KG1 (cell line): ENCODE results near the gene COL1A2.
A peak's percentile ranks its signal among the peaks of the same experiment; 100 is the strongest.

Source experiments
- DNase-seq: peaks from one replicate; lab custom pipeline; 2025; lab: John Stamatoyannopoulos, UW

COL1A2 gene

DNA sequence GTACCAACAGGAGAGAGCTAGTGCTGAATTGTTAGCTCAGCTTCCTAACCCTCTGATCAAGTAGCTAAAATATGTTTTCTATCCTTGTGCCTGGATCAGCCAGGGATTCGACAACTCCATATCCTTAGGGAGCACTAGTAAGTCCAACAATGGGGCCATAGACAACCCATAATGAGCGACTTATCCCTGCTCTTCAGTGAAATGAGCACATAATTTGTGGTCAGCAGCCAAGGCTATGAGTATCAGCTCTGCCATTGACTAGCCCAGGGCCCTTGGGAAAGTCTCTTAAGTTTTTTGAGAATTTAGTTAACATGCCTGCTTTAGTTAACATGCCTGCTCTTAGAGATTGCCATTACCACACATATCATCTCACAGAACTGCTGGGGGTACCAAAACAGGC is 39.3 kb downstream of the COL1A2 start:
- DNase-seq = no peak

DNA sequence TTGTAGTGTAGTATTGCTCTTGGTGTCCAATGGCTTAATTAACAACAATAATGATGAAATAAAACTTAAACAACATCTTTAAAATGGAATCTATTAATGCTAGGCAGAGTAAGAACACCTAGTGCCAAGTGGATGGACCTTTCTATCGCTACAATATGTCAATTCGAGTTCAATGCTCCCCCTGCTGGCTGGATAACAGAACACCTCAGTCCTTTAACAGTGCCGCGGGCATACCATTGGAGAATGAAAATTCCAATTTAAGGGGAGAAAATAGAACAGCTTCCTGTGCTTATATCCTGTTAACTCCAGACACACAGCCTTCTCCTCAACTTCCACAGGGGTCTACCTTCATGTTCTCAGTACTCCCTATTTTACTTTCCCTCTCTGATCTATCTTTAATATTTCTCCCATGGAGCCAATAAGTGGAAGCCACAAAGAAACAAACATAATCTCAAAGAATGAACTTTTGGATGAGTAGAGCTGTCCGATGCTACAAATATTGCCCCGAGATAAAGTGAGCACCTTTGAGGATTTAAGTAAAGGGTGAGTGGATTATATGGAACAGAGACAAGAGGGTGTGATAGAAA is 41.4 kb downstream of the COL1A2 start:
- peak; percentile 58 for DNase-seq

DNA sequence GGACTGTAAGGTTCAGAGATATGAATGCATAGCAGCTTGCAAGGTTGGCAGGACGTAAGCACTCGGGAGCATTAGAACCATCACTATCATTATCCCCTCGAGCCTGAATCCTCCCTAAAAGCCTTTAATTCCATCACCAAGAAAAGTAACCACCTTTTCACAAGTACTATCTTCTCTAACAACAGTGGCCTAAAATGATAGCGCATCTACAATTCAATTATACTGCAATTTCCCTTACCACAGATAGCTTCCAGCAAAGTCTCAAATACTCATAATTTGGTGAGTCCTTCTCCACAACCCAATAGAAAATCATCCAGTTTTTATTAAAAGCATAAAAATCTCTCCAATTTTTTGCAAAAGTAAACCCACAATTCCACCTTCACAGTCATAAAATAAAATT is 42.0 kb downstream of the COL1A2 start:
- DNase-seq = no peak

DNA sequence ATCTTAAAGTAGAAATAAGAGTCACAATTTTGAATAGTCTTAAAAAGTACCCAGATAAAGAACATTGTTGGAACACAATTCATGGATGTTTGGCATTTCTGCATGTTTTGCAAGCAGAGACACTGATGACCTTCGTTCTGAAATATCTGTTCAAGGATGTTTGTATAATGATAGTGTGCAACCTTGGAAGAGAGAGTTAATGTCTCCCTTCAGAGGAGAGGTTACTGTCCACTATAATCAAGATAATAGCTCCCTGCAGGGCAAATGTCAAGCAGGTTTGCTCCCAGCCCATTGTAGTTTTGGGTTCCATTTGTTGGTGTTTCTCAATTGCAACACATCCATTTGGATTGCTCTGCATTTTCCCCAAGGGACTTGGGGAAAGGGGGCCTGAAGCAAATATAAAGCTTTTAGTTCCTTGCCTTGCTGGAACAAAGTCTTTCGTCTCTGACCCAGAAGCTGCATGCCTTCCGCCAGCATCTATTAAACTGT is 45.2 kb downstream of the COL1A2 start:
- DNase-seq = no peak

DNA sequence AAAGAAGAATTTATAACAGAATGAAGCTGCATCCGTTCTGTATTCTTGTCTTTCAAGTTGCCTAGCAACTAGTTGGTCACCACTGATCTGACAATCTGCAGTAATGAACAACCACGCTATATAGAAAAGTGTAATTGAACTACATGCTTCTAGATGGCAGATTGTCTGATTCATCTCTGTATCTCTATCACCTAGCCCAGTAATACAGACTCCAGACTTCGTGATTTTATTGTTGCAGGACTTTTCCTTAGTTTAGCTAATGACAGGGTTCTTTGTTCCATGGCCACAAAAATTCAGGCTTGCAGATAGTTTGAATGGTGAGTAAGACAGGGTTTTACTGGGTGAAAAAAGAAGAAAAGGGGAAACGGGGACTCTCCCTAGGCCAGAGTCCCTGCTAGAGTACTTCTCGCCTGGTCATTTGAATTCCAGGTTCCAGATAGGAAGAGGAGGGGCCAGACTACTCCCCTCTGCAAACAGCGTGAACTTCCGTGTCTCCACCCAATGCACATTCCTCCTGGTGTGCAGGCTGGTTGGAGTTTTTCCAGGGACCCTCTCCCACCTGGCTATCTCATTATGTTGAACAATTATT is 45.9 kb downstream of the COL1A2 start:
- no peak for DNase-seq

DNA sequence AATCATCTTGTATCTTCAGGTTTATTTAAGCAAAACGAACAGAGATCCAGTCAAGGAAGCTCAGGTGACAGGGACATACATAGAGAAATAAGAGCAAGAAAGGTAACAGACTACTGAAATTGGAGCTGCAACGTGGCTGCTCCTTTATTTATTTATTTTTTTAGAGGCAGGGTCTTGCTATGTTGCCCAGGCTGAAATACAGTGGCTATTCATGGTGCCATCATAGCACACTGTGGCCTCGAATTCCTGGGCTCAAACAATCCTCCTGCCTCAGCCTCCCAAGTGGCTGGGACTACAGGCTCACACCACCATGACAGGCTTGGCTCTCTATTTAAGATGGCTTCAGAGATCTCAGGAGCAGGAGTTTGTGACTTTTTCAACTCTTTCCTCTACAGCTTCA is 46.4 kb downstream of the COL1A2 start:
- no peak for DNase-seq

DNA sequence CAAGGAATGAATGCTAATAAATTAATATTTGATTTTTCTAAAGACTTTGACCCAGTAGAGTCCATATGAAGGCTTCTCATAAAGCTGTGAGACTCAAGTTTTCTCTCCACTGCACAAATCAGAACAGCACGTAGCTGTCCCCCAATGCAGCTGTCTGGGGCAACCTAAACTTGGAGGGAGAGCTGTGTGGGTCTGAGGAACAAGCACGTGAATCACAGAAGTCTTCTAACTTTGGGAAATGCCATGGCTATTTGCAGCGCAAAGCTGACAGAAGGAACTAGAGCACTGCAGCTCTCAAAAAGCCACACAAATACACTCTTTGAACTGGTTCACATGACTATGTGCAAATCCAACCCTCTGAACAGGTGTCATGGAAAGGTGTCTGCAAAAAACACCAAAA is 47.9 kb downstream of the COL1A2 start:
- DNase-seq = no peak

DNA sequence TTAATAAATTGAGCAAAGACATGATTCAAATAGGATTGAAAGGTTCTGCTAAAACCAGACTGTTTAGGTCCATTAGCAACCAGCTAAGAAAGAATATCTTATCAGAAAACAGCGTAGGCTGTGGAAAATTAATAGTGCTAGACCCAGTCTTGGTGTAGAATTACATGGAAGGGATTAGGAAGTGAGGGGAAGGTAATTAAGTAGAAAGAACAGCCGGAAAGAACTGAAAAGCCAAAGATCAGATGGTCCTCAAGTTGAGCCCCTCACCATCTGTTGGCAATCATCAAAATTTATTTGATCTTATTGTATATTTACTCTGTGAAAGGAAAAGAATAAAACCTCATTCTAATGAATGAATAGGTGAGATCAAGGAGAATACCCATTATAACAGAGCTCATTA is 50.1 kb downstream of the COL1A2 start:
- no peak for DNase-seq

DNA sequence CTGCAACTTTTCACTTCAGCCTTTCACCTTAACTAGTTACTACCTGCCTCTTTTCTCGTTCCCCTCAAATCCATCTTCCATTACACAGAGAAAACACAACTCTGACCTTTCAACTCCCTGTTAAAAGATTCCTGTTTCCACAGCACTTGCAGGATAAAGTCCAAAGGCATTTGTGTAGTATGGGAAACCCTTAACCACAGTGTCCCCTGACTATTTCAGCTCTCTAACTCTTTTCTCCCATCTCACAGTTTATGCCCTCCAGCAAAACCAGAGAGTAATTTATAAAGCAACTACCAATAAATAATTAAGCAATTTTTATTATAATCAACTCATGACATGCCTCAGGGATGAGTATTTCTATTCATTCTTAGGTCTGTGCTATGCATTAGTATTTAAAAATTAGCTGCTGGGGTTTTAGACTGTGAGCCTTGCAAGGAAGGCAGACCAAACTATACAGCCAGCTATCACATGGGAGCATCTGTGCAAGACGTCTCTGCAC is 51.0 kb downstream of the COL1A2 start:
- no peak for DNase-seq

DNA sequence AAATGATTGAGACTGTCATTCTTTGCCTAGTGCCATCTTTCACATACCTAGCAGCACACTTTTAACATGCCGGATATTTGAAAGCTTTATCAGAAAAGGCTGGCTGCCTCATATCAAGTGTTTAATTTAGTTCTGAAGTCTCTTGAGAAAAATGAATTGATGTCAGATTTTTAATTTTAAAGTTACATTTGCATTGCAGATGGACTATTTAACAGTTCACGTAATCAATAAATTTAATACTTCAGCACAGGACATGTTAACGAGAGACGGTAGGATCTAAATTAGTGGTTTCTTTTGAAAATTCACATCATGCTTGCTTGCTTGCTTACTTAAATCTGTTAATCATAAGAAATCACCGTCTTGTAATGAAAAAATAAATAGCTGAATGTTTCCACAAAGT is 51.6 kb downstream of the COL1A2 start:
- no peak for DNase-seq

DNA sequence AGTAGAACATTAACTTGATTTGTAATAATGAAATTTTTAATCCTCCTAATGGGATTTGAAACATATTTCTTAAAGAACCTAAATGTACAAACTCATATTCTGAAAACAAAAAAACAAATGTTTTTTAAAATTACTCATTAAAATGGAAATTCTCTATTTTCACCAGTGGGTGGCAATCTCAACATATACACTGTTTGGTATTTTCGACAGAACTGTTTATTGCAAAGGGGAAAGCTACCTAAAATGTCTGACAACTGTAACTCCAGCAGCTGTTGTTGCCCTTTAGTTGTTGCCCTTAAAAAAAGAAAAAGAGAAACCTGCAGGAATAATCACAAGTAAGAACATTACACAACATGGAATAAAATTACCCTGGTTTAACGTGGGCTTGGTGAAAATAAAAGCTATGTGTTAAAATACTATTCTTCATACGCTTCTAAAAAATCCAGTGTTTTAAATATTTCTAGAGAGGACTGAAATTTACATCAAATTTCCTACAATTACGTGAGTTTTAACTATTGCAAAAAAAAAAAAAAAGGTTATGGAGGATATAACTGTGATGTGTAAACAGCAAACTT is 54.5 kb downstream of the COL1A2 start:
- peak; percentile 3 for DNase-seq

DNA sequence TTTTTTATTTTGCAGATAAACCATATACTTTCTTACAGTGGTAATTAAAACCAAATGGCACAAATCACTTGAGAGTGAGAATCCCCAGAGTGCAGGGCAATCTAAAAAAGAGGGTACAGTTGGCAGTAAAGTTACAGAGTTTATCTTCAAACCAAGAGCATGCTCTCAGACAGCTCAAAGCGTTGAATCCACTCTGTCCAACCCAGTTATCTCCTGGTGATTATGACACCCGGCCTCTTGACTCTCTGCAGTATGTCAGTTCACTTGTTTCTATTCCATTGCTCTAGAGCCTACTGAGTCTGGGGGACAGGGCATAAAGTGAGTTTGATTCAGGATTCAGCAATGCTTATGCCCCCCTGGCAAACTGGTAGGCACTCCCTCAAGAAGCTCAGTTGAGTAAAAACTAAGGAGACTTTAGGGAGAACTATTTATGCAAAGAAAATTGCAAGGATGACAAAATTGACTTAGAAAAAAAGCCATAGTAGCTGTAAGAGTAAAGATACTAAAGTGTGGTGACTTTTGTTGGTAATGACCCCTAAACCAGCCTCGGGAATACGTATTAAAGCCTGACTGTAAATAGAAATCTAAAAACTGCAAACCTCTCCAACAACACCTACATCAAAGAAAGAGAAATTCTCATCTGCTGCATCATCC is 55.5 kb downstream of the COL1A2 start:
- DNase-seq = no peak

DNA sequence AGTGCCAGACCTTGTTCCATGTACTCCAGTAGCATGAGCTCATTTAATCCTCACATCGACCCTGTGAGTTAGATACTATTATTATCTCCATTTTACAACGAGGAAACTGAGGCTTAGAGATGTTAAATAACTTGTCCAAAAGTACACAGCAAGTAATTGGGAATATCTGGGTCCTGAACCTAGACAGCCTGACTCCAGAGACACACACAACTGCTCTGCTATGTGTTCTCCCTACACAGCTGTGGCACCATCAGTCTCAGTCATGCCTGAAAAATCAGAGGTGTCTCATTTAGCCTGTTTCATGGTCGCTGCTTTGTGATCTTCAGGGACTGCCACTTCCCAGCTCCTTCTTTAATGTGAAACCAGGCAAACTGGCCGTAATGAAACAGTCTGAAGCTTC is 56.5 kb downstream of the COL1A2 start:
- no peak for DNase-seq

DNA sequence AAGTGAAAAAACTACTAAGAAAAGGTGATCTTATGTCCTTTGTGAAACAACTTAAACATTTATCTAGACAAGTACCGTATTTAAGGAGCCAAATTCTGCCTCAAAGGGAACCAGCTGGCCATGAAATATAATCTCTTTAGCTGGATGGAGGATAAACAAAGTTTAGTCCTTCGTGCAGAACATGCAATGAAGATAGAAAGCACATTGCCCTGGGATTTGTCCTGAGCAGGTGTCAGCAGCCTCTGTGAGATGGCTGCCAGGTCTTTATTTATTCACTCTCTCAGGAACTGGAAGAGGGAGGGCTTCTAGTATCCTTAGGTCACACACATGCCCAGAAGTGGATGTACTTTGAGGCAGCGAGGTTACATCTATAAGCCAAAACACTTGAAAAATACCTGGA is 57.5 kb downstream of the COL1A2 start:
- no peak for DNase-seq

DNA sequence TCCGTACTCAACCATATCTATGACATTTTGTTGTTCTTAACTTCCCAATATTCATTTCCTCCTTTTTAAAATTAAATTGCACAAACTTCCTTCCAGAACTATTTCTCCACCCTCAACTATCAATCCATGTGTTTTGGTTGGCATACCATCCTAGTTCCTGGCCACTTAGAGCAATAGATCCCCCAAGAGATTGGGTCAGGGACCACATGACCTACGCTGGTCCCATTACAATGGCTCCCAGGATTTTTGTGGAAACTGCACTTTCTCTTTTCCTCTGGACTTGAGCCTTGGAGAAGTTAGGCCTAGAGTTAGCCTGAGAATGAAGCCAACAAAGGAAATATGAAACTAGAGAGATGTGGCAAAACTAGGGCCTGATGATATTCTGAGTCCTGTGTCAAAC is 59.2 kb downstream of the COL1A2 start:
- no peak for DNase-seq

DNA sequence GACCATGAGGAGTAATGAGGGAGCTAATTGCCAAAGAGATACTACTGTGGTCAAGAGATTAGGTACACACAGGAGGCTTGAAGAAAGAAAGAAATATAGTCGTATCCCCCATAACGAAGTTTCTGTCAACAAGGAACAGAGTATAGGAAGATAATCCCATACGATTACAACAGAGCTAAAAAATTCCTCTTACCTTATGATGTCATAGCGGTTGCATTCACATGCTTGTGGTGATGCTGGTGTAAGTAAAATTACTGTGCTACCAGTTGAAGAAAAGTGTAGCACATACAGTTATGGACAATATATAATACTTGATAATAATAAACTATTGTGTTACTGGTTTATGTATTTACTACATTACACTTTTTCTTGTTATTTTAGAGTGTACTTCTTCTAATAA is 63.3 kb downstream of the COL1A2 start:
- no peak for DNase-seq

DNA sequence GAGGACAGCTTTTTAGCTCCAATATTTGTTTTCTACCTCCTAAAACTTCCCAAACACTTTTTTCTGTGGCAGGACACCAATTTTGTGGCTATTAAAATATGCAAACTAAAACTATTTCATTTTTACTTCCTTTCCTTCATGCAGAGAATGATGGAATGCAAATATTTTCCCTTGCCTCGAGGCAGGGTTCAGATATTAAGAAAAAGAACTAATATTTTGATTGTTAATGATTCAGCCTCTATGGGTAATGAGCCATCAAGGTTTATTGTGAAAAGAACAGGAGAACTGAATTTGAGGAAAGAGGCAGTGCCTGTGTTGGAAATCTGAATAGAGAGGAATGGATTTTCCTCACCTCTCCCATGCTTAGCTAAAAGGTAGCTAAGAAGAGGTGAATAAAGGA is 71.8 kb downstream of the COL1A2 start:
- DNase-seq = no peak

DNA sequence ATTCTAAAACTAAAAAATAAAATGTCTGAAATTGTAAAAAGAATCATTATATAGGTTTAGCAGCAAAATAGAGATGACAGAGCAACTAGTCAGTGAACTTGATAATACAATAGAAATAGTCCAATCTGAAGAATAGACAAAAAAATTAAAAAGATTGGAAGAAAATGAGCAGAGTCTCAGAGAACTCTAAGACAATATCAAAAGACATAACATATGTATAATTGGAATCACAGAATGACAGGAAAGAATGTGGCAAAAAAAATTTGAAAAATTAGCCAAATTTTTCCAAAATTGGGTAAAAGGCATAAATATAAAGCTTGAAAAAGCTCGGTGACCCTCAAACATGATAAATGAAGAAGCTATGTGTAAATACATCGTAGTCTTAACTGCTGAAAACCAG is 76.9 kb downstream of the COL1A2 start:
- DNase-seq = no peak

DNA sequence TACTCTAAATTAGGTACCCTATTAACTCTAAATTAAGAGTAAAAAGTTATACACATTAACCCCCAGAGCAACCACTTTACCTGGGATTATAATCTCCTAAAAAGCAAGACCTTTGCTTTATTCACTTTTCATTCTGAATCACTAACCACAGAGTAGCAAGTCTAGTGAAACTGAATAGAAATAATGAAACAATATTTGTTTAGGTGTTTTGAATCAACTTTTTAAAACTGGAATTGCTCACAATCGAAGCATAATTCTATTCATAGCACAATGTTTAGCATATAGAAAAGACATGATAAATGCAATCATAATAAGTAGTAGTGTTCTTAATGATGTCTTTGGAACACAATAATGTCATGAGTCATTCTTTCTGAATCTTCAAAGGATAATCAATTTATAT is 77.9 kb downstream of the COL1A2 start:
- no peak for DNase-seq

DNA sequence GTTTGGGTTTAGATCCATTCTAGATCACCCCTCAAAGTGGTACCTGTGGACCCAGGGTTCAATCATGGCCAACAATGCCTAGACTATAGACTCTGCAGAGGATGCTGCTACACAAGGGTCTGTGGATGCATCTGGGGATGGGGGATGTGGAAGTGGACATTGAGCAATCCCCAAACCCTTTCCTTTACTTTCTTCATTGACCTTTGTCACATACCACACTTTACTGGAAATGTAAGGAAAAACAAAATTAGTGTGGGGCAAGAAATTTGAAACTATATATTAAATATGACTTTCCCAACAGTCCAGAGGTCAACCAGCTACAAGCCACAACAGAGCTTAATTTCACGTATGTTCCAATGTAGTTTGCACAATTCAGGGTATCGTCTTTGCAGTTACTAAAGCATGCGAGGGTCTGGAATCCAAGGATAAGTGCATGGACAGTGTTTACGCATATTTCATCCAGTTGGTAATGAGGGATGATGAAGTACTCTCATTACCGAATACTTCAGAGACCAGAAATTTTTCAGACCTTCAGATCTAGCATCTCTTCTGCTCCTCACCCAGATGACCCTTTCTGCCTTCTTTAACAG is 81.7 kb downstream of the COL1A2 start:
- DNase-seq = no peak

DNA sequence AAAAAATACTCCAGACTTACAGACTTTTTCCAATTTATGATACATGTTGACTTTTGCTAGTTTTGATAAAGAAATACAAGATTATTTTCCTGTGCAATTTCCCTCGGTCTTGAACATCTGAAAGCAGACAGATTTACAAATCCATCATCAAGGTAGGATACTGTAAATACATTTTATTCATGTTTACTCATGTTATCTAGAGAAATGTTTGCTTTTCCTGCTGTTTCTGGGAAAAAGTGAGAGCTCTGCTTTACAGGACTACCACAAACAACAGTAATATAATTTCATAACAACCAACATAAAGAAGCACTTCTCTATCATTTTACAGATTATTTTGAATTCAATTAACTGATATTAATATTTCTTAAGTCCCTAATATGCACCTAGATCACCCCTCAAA is 83.2 kb downstream of the COL1A2 start:
- no peak for DNase-seq

DNA sequence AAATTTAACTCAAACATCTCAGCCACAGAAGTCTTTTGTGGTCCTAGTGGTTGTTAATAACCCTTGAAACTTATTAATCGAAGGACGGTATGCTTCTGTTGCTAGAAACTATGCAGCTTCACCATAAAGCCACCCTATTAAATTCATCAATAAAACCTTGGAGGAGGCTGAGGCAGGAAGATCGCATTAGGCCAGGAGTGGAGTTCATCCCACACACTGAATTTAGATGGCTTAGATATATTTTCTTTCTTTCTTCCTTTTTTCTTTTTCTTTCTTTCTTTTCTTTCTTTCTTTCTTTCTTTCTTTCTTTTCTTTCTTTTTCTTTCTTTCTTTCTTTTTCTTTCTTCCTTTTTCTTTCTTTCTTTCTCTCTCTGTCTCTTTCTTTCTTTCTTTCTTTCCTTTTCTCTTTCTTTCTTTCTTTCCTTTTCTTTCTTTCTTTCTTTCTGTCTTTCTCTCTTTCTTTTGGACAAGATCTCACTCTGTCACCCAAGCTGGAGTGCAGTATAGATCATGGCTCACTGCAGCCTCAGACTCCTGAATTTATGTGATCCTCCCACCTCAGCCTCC is 84.0 kb downstream of the COL1A2 start:
- no peak for DNase-seq
